Bronchial epithelial cell (primary cell): Measurements from ENCODE around the gene PLEKHG4. TPM values are rescaled to one million over a fixed set of nuclear protein-coding genes. Genes with fewer than 3 reads are reported as not detected.

Experiments
- DNase-seq: peaks from one replicate; pipeline ENCODE4 v3.0.0-alpha.2; 2010; ENCODE audit warnings: low read depth
- FAIRE-seq: peaks from 2 replicates; lab custom pipeline; 2011; peaks lifted over from hg19 to GRCh38; lab: Jason Lieb, UNC
- H3K27me3 ChIP-seq: 2 replicates; pipeline ENCODE4 v1.5.1; 2011; ENCODE audit warnings: low read length; ENCODE audit not compliant: control insufficient read depth, insufficient read depth
- H3K36me3 ChIP-seq: 2 replicates; pipeline ENCODE4 v1.5.1; 2011; ENCODE audit warnings: low read length; ENCODE audit not compliant: control insufficient read depth, insufficient read depth
- H3K4me3 ChIP-seq: 2 replicates; pipeline ENCODE4 v1.5.1; 2011; ENCODE audit warnings: mild to moderate bottlenecking, low read depth, low read length, control low read depth
- total RNA-seq: library from RNA; depleted of rRNA; stranded (reverse); fragments of >200 nt; gene quantifications from 2 replicates; pipeline ENCODE4 v1.2.1, GENCODE V29; 2014
- TF ChIP-seq, protein P1 (sequence below): IDR thresholded peaks from 2 replicates; pipeline ENCODE4 v1.5.1; 2011; ENCODE audit warnings: mild to moderate bottlenecking, moderate library complexity, low read length, control low read depth, inconsistent platforms; ENCODE audit not compliant: insufficient read depth, severe bottlenecking

Gene PLEKHG4
- total RNA-seq, 1 donor from 2014 or later: 11.6 TPM

DNA sequence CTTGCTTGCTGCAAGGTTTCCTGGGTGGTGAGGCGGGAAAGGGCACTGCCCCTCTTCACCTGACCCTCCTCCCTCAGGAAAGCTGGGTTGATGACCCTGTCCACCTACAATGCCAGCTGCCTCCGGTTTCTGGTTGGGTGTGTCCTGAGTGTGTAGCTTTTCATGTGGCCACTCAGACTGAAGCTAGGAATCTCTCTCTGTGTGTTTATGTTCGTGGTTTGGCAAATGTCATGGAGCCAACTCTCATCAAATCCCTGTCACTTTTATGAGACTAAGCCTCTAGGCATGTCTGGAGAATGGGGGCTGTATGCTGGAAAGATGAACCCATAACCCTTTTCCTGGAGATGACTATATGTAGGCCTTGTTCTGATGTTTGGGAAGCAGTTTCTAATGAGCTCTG lies 17.1 kb downstream of the PLEKHG4 start:
- Histone ChIP-seq H3K27me3 (peaks cover 4% of the 10 kb centered on the region), H3K4me3 (no peak overlapping the region), H3K36me3 (no peaks in the 10 kb centered on the region)
- FAIRE-seq (peak; percentile 76), DNase-seq (no peak)
- TF ChIP-seq, protein P1, sequence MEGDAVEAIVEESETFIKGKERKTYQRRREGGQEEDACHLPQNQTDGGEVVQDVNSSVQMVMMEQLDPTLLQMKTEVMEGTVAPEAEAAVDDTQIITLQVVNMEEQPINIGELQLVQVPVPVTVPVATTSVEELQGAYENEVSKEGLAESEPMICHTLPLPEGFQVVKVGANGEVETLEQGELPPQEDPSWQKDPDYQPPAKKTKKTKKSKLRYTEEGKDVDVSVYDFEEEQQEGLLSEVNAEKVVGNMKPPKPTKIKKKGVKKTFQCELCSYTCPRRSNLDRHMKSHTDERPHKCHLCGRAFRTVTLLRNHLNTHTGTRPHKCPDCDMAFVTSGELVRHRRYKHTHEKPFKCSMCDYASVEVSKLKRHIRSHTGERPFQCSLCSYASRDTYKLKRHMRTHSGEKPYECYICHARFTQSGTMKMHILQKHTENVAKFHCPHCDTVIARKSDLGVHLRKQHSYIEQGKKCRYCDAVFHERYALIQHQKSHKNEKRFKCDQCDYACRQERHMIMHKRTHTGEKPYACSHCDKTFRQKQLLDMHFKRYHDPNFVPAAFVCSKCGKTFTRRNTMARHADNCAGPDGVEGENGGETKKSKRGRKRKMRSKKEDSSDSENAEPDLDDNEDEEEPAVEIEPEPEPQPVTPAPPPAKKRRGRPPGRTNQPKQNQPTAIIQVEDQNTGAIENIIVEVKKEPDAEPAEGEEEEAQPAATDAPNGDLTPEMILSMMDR: no peak

DNA sequence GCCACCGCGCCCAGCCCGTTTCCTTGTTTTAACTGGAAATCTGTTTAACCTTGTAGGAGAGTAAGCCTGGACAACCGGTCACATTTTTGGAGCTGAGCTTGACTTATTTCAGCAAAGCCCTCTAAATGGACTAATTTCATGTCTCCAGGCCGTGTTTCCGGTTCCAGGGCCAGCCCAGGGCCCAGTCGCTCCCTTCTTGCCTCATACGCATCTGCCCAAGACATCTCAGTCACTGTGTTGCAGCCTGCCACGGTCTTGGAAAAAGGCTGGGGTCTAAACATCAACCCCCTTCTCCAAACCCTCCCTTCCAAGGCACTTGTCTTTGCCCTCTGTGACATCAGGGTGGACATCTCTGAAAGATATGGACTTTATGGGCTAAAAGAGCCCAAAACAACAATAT lies 18.9 kb downstream of the PLEKHG4 start:
- FAIRE-seq (no peak), DNase-seq (no peak)
- TF ChIP-seq, protein P1: no peak
- H3K27me3 ChIP-seq: peaks cover 4% of the 10 kb centered on the region
- no peak overlapping the region for H3K4me3 ChIP-seq
- H3K36me3 ChIP-seq: no peaks in the 10 kb centered on the region

DNA sequence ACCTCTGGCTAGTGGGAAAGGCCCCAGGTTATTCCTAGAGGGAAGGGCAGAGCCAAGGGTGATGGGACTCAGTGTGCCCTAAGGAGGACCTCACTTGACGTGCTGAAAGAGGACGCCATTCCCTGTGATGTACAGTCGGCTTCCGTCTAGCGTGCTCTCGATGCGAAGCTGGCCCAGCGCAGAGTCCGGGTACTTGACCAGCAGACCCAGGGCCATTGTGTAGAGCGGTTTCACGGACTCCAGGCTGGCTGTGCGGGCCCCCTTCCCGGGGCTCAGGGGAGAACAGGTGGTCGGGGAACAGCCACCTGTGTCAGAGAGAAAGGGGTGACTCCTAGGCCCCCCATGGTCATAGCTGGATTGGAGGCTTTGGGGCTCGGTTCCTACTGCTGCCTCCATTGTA lies 19.9 kb downstream of the PLEKHG4 start:
- DNase-seq (no peak), FAIRE-seq (no peak)
- TF ChIP-seq, protein P1: no peak
- Histone ChIP-seq H3K36me3 (no peaks in the 10 kb centered on the region), H3K27me3 (peaks cover 2% of the 10 kb centered on the region), H3K4me3 (no peak overlapping the region)

DNA sequence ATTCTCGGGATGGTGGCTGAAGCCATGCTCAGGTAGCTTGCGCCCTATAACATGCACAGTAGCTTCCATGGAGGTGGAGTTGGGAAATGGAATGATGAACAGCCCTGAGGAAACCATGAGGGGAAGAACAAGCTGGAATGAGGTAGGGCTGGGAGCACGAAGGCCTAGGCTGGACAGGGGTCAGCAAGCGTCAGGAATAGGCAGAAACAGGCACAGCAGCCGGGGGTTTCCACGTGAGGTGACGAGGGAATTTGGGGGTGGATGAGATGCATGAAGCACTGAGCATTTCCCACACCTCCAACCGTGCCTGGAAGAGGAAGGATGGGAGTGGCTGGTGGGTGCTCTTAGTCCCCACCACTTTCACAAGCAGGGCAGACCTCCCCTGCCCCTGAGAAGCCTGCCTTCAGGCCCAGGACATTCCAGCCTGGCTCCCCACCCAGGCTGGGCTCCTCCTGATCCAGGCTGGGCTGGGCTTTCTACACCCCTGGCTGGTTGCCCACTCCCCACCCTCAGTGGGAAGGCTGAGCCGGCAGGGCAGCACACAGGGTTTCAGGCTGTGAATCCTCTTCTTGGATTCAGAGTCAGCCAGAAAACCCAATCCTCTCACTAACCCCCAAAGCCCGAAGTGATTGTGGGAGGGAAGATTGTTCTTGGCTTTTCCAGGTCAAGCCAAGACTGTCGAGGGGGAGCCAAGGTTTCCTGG lies 21.9 kb downstream of the PLEKHG4 start:
- DNase-seq: no peak
- TF ChIP-seq, protein P1: no peak

DNA sequence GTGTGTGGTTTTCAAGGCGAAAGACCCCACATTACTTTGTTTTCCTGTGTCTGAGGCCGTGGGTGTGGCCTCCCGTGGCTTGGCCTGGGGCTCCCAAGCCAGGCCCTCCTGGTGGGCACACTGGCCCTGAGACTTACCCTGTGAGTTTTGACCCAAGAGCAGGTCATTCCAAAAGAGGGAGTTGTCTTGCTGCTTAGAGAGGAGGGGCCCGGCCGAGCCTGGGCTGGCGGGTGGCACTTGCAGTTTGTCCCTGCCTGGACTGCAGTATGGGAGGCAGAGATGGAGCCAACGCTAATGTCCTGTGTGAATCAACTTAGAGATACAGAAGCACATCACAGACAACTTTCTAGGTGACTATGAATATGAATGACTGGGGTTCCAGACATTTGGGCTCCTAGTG lies 22.7 kb downstream of the PLEKHG4 start:
- DNase-seq (no peak), FAIRE-seq (no peak)
- H3K27me3 ChIP-seq: peaks cover 2% of the 10 kb centered on the region
- TF ChIP-seq, protein P1: no peak
- H3K4me3 ChIP-seq: no peak overlapping the region
- H3K36me3 ChIP-seq: no peaks in the 10 kb centered on the region

More for the DNA sequence above, 21.9 kb downstream of the PLEKHG4 start:
- Histone ChIP-seq H3K36me3 (no peaks in the 10 kb centered on the region), H3K27me3 (peaks cover 2% of the 10 kb centered on the region), H3K4me3 (no peak overlapping the region)
- no peak for FAIRE-seq

DNA sequence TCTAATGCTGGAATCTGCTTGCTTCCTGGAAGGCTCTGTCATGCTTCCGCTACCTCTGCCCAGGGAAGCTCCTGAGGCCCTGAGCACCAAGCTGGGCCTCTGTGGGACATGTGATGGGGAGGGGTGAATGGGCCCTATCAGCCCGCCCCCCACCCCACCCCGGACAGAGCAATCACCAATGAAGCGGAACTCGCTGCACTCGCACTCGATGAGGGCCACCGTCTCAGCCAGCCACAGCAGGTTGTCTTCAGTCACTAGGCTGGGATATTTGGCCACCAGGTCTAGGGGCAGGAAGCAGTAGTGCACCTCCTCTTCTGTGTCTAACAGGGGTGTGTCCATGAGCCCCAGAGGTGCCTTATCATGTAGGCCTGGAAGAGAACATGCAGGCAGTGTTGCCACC lies 23.6 kb downstream of the PLEKHG4 start:
- DNase-seq: no peak
- H3K4me3 ChIP-seq: no peak overlapping the region
- peaks cover 2% of the 10 kb centered on the region for H3K27me3 ChIP-seq
- no peak for FAIRE-seq
- no peaks in the 10 kb centered on the region for H3K36me3 ChIP-seq
- TF ChIP-seq, protein P1: no peak
